Femur (tissue), 1 donor: ENCODE measurements around the gene IRF9.
A peak's percentile ranks its signal among the peaks of the same experiment; 100 is the strongest.

ENCODE experiments used
- DNase-seq: peaks from one replicate; pipeline ENCODE4 v3.0.0-alpha.2; 2017

Gene IRF9

GRCh38 chr14:24132061-24132685, 28.9 kb upstream of the IRF9 start:
- DNase-seq: no peak

DNA sequence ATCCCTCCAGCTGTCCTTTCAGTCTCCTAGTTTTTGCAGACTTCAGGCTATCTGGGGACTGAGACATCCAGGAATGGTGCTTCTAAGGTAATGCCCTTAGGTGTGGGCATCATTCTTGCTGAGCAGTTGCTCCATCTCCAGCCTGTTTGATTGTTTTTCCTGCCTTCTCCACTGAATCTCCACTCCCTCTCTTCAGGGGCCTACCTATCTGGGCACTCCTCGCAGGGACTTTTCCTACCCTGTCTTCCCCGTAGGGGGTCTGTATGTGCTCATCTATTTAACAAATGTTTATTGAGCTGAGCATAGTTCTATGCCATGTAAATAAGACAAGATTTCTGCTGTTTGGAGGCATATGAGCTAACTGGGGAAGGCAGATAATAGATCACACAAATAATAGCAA, 28.1 kb upstream of the IRF9 start:
- no peak for DNase-seq

DNA sequence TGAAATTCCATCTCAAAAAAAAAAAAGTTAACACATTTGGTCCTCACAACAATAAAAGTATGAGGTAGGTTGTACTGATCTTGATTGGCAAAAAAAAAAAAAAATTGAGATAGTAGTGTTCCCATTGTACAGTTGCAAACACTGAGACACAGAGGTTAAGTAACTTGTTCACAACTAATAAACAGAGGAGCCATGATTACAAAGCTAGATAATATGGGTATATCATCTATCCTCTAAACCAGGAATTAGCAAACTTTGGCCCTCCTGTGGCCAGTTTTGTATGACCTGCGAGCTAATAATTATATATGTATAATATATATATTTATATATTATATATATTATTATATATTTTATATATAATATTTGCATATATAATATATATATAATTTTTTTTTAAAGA, 27.3 kb upstream of the IRF9 start:
- no peak for DNase-seq

- no peak for DNase-seq
These were observed 25.6 kb upstream of the IRF9 start for GRCh38 chr14:24135584-24135833.

GRCh38 chr14:24135834-24136683, 25.0 kb upstream of the IRF9 start, which contains the start of gene PSME1:
TSS of gene PSME1 (plus strand) at chr14:24136194. CDS start at chr14:24136263, 69 bp downstream.
- DNase-seq: peak; percentile 95

- DNase-seq: no peak
These were observed 24.2 kb upstream of the IRF9 start for GRCh38 chr14:24136684-24137528.

GRCh38 chr14:24137529-24138395, 23.3 kb upstream of the IRF9 start:
- DNase-seq: no peak

GRCh38 chr14:24138396-24139271, 22.4 kb upstream of the IRF9 start:
- DNase-seq: no peak

DNA sequence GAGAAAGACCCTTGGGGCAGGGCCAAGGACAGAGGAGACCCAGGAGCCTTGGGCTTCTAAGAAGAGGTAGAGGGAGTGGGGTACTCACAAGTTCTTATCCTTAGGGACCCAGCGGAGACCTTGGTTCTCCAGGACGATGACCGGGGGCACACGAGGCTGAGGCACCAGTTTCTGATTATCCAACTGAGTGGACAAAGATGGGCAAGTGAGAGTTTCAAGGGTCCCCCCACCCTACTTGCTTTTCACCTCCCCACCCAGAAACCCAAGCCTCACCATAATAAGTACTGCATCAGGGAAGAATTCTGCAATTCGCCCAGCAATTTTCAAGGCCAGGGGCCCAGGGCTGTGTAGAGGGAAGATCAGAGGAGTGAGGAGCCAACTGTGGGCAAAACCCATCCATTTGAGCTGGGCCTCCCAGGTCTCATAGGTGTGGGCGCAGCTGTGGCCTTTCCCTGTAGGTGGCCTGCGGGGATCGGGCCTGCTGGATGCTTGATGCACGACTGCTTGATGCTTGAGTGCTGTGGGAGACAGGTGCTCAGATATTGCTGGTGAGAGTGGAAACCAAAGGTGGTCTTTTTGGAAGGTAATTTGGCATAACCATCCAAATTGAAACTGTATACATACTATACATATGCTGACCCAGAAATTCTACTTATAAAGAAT, 21.7 kb upstream of the IRF9 start:
- no peak for DNase-seq

DNA sequence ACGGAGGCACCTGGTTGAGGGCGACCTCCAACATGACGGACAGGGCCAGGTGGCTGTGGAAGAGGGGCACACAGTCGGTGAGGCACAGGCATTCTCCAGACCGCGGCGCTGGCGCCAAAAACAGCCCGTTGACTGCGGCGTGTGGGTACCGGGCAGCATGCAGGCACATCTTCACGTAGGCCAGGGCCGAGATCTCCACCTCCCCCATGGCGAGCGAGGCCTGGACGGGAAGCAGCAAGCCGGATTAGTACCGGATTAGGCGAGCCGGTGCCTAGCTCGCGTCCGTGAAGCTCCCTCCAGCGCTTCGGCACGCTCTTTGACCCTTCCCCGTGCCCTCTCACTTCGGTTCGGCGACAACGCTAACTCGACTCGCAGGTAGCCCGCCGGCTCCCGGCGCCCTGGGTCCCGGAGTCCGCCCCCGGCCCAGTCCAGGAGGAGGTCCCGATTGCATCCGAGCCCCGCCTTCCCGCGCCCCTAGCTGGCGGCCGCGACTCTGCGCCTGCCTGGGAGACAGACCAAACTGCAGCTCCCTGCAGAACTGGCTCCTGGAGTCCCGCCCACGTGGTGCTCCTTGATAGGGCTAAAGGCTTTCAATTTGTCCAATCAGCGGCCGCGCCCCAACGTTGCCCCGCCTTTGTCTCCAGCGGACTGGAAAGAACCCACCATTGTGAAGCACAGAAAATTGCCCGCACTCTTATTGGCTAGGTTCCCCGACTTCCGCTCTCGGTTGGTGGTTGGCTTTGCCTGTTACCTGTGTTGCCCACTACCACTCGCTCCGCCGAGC, 19.8 kb upstream of the IRF9 start, which contains the start of gene EMC9:
Gene EMC9 (minus strand): TSS at position 495 of the 784 bp plus-strand sequence. CDS start 287 bp downstream, at position 208.
- peak; percentile 100 for DNase-seq

DNA sequence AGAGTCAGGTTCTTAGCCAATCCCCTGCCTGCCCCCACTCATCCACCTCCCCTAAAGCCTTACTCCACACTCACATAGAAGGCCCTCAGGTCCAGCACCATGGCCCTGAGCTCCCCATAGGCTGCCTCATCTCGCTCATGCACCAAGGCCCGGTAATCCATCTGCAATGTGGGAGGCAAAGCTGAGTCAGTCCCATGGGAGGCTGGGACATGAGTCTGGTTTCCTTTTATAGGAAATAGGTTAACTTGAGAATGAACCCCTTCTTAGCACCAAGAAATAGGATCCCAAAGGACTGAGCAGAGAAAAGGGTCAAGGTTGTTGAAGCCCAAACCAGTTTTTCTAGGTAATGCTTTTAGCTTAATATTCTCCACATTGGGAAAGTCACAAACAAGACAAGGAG, 17.6 kb upstream of the IRF9 start:
- no peak for DNase-seq

DNA sequence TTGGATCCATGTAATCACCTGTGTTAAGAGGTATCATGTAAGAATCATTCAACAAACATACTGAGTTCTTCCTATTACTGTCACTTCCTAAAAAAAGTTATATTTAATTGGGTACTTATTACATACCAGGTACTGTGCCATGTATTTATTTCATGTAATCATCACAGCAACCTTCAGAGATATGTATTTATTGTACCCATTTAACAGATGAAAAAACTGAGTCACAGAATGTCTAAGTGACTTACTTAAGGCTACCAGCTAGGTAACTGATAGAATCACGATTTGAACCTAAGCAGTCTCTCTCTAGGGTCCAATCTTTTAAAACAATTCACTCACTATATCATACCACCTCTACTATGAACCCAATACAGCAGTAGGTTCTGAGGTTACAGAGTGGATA, 16.6 kb upstream of the IRF9 start:
- DNase-seq: no peak

GRCh38 chr14:24145219-24145618, 15.8 kb upstream of the IRF9 start:
- no peak for DNase-seq

GRCh38 chr14:24145690-24146452, 15.2 kb upstream of the IRF9 start:
- no peak for DNase-seq

- DNase-seq: peak; percentile 97
These were observed 14.6 kb upstream of the IRF9 start, which contains the start of gene PSME2 for GRCh38 chr14:24146453-24146977. TSS of gene PSME2 (minus strand) at chr14:24146610. CDS start at chr14:24146581, 29 bp downstream.

DNA sequence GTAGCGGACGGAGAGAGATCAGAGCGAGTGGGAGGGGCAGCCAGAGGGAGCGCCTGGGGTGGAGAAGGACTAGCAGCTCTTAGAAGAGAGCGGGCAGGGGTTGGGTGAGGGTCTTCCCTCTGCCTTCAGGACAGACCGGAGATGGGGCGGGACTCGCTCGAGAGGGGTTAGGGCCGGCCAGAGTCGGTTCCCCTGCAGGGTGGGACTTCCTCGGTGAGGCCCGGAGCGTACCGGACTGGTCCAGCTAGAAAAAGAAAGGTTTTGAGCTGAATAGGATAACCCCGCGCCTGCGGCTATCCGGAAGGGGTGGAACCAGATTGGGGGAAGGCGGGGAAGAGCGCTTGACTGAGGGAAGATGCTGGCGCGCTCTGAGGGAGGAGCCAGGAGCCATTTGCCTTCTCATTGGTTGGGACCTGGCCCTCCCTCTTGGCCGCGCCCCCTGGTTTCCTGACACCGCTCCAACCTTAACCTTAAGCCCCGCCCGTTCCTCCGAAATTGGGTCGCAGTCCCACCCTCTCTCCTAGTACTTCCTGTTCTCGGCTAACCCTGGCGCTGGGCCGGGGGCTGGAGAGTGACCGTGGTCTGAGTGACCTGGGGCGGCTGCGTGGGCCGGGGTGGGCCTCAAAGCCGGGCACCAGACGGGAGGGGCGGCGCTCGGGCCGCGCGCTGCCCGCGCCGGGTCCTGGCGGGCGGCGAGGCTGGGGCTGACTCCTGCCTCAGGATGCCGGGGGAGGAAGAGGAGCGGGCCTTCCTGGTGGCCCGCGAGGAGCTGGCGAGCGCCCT, 13.9 kb upstream of the IRF9 start, which contains the start of gene RNF31:
Gene RNF31 (plus strand): TSS at position 521 of the 783 bp plus-strand sequence. CDS start 201 bp downstream, at position 722.
- DNase-seq: peak; percentile 99

DNA sequence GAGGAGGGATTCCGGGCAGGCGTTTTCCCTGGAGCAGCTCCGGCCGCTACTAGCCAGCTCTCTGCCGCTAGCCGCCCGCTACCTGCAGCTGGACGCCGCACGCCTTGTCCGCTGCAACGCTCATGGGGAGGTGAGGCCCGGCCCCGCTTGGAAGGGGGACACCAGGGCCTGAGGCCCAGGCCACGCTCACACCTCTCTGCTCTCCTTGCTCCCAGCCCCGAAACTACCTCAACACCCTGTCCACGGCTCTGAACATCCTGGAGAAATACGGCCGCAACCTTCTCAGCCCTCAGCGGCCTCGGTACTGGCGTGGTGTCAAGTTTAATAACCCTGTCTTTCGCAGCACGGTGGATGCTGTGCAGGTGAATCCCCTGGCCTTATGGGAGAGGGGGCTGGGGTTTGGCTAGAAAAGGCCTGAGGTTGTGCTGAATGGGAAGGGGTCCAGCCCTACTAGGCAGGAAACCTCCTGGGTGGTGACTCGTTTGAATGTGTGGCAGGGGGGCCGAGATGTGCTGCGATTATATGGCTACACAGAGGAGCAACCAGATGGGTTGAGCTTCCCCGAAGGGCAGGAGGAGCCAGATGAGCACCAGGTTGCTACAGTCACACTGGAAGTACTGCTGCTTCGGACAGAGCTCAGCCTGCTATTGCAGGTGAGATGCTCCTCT, 13.2 kb upstream of the IRF9 start:
- DNase-seq: no peak
